ENCODE data around the gene IGHMBP2.

Gene IGHMBP2

GRCh38 chr11:68941324-68942094 lies 37.8 kb downstream of the IGHMBP2 start:
- DNase-seq, result no peak

DNA sequence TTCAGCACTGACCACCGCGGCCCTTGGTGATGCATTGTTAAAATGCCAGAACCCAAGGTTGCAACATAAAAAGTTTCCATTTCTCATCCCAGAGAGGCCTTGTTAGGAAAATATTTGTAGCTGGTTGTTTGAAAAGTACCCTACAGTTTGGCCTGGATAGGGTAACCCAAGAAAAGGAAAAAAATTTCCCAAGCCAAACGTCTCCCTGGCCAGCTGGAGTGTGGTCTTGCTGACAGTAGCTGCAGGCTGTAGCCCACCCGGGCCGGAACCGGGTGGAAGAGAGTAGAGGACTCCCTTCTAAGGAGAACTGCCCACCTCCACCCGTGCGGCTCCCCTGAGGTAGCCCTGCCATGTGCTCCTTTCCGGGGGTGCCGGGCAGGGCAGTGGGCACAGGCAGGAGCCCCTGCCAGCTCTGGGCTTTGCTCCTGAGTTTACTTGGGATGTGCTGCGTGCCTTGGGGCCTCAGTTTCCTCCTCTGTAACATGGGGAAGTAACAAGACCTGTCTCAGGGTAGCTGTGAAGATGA lies 38.5 kb downstream of the IGHMBP2 start:
- DNase-seq, result no peak

DNA sequence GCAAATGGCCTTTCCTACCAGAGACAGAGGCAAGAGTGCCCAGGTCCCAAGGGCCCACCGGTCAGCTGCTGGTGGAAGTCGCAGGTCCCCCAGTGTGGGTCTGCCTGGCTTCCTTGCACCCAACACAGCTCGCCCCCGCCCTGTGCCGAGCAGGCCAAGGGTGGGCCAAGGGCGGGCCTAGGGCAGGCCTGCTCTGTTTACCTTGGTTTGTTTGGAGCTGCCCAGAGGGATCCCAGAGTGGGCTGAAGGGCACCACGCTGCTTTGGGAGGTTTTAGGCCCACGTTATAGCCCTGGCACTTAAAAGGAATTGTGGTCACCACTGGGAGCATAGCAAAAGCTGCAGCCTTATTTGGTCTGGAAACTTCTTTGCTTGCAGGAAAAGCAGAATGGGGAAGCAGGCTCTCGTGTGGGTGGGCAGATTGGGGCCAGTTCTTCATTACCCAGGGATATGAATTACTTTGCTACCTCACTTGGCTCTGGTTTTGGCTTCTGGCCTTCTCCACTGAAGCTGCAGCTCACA lies 39.1 kb downstream of the IGHMBP2 start:
- no peak for DNase-seq

DNA sequence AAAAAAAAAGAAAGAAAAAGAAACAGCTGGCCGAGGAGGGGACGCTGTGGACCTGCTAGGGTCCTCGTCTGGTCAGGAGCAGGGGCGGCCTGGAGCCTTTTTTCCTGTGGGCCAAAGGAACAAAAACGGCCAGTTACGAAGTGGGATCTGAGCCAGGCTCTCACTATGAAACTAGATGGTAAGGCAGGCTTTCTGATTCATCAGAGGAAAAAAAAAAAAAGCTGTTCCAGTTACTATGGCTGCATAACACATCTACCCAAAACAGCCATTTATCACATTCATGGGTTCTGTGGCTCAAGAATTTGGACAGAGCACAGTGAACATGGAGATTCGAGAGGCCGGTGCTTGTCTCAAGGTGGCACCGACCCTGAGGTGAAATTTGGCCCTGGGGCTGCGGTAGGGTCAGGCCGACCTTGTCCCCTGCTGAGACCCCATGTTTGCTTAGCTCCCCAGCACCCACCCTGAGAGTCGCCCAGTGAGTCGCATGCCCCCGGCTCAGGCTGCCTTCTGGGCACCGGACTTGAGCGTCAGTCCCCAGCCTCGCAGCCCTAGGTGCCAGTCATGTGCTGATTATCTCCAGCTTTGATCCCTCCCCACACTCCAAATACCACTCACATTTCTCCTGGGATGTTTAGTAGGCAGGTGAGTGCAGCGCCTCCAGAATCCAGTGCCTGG lies 42.9 kb downstream of the IGHMBP2 start:
- DNase-seq, result no peak

DNA sequence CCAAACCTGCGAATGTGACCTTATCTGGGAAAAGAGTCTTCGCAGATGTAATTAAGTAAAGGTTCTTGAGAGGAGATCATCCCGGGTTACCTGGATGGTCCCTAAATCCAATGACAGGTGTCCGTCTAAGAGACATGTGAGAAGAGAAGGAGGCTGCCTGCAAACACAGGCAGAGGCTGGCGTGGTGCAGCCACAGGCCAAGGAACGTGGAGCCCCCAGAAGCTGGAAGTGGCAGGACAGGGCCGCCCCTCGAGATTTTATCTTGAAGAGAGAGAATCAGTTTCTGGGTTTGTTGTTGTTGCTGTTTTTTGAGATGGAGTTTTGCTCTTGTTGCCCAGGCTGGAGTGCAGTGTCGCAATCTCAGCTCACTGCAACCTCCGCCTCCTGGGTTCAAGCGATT lies 43.5 kb downstream of the IGHMBP2 start:
- DNase-seq, result no peak

DNA sequence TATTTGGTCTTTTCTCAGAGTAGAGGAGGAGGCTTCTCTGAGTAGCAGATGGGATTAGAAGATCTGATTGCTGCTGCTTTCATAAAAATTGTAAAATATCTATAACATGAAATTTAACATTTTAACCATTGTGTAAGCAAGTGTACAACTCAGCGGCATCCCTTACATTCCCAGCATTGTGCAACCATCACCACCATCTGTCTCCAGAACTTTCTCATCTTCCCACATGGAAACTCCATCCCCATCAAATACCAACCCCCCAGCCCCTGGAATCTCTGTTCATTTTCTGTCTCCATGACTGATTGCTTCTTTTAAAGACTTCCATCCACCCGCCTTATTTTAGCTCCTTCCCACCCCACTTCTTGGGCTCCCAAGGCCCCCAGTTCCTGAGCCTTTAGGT lies 44.8 kb downstream of the IGHMBP2 start:
- no peak for DNase-seq

DNA sequence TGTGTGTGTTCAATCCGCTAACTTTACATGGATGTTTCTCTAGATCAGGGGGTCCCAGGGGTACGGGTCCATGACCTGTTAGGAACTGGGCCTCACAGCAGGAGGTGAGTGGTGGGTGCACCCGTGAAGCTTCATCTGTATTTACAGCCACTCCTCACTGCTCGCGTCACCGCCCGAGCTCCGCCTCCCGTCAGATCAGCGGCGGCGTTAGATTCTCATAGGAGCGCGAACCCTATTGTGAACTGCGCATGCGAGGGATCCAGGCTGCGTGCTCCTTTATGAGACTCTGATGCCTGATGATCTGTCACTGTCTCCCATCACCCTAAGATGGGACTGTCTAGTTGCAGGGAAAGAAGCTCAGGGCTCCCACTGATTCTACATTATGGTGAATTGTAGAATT lies 45.2 kb downstream of the IGHMBP2 start:
- DNase-seq, result no peak

- no peak for DNase-seq
Observed at GRCh38 chr11:68950270-68950669, 46.6 kb downstream of the IGHMBP2 start.

GRCh38 chr11:68950762-68951161 lies 47.1 kb downstream of the IGHMBP2 start:
- no peak for DNase-seq

GRCh38 chr11:68954836-68955606 lies 51.3 kb downstream of the IGHMBP2 start:
- no peak for DNase-seq

- no peak for DNase-seq
Observed at GRCh38 chr11:68955607-68955958, 51.9 kb downstream of the IGHMBP2 start.

- DNase-seq, result peak; percentile 52
Observed at GRCh38 chr11:68956142-68956541, 52.5 kb downstream of the IGHMBP2 start.

- no peak for DNase-seq
Observed at GRCh38 chr11:68956547-68957254, 53.0 kb downstream of the IGHMBP2 start.

GRCh38 chr11:68958211-68958610 lies 54.5 kb downstream of the IGHMBP2 start:
- DNase-seq, result no peak

DNA sequence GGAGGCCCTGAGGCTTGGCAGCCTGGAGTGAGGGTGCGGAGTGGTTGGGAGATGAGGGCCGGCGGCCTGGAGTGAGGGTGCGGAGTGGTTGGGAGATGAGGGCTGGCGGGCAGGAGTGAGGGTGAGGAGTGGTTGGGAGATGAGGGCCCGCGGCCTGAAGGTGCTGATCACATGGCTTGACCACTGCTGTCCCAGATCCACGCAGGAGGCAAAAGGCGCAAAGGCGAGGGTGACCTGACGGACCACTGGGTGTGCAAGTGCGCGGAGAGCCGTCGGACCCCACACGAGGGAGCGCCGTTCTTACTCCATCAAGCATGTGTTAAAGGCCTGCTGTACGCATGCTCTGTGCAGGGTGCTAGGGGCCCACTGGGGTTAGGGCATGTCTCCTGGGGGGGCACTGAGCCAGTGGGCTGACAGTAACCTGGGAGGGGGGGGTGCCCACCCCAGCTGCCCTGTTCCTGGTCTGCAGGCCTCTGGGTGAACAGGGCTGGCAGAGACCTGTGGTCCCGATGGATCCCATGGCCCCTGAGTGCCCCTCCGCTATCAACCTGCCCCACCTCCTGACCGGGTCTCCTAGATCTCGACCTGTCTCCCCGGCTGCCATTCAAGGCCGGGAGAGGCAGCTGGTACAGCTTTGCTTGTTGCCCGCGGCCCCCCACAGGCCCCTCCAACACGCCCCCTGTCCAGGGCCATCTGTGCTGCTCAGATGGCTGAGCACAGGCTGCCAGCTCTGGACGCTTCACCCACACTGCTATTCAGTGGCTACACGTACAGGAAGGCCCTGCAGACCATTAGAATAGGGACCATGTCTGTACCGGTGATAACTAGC lies 56.0 kb downstream of the IGHMBP2 start:
- DNase-seq, result no peak

DNA sequence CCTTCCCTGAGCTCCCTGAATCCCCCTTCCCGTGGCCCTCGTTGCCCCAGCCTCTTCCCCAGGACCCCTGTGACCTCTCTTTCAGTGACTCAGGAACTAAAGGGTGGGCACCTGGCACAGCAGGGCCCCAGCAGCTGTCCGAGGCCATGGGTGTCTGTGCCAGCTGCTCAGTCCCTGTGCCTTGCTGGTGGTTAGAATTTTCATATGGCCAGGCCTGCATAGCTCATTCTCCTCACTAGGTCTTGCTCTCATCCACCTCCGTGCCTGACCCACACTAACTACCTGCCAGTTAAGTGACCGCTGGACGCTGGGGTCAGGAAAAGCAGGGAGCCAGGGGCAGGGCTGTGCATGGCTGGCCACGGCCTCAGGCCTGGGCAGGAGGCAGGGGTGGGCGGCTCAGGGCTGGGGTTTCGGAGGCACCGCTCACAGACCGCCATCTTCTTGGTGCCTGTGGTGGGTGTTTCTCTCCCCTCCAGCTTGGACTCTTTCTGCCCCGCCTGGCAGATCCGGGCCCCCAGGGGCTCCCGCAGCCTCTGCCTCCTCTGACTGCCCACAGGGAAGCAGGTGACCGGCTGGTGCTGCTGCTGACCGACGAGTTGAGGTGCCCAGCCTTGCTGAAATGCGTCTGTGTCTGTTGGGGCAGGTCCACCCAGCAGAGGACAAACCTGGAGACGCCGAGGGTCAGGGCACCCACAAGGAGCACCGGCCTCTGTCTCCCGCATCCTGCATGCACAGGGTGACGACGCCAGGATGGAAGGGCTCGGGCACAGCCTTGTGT lies 56.8 kb downstream of the IGHMBP2 start:
- no peak for DNase-seq

DNA sequence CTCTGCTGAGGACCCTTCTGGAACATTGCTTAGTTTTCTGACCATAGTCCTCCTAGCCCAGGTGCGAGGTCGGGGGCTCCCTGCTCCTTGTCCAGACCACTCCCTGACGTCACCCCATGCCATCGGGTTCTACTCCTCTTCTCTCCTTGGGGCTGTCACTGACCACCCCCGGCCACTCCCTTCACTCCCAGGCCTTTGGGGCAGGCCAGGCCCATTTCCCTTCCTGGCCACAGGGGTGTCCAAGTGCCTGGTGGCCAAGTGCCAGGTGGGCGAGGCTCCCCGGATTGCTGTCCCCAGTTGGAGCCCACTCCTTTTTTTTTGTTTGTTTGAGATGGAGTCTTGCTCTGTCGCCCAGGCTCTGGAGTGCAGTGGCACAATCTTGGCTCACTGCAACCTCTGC lies 57.6 kb downstream of the IGHMBP2 start:
- no peak for DNase-seq

- DNase-seq, result peak; percentile 36
Observed at GRCh38 chr11:68962527-68963250, 59.0 kb downstream of the IGHMBP2 start.

- no peak for DNase-seq
Observed at GRCh38 chr11:68963779-68964178, 60.1 kb downstream of the IGHMBP2 start.
